BE2C (cell line): Measurements from ENCODE around the gene OBP2A.
"Not testable (repeated sequence)": the region's sequence is repeated elsewhere in the genome, so short reads cannot be mapped to it uniquely, and the experiment has no call there.

Experiments
- DNase-seq: peaks from one replicate; pipeline ENCODE4 v3.0.0-alpha.2; 2020
- H3K27me3 ChIP-seq: fragments of 250-450 bp; sonication (Bioruptor Pico); 2 replicates; pipeline ENCODE4 v1.5.1; 2020; ENCODE audit warnings: mild to moderate bottlenecking
- H3K36me3 ChIP-seq: fragments of 250-450 bp; sonication (Bioruptor Pico); 2 replicates; pipeline ENCODE4 v1.5.1; 2020; ENCODE audit warnings: mild to moderate bottlenecking
- H3K4me1 ChIP-seq: fragments of 250-450 bp; sonication (Bioruptor Pico); 2 replicates; pipeline ENCODE4 v1.5.1; 2020
- H3K4me3 ChIP-seq: 2 replicates; pipeline ENCODE4 v1.5.1; 2011; ENCODE audit warnings: low read depth, low read length
- H3K9me3 ChIP-seq: fragments of 250-450 bp; sonication (Bioruptor Pico); 2 replicates; pipeline ENCODE4 v1.5.1; 2020
- CTCF ChIP-seq: IDR thresholded peaks from 2 replicates; pipeline ENCODE4 v1.5.1; 2012; ENCODE audit warnings: mild to moderate bottlenecking, low read depth, low read length

The OBP2A gene

DNA sequence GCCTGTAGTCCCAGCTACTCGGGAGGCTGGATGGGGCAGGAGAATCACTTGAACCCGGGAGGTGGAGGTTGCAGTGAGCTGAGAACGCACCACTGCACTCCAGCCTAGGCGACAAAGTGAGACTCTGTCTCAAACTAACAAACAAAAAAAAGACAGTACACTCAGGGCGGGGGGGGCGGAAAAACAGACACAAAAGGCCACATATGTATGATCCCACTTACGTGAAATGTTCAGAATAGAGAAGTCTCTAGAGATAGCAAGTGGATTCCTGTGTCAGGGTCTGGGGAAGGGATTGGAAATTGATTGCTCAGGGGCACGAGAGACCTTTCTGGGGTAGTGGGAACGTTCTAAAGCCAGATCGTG, 33.7 kb upstream of the OBP2A start:
- Histone ChIP-seq H3K36me3 (no peaks in the 10 kb centered on the region), H3K4me1 (no peaks in the 10 kb centered on the region), H3K4me3 (no peak overlapping the region), H3K9me3 (no peaks in the 10 kb centered on the region), H3K27me3 (no peaks in the 10 kb centered on the region)
- TF ChIP-seq CTCF = no peak
- no peak for DNase-seq

- no peaks in the 10 kb centered on the region for H3K27me3 ChIP-seq
- TF ChIP-seq CTCF = no peak
Measured at GRCh38 chr9:135512904-135513303, 33.0 kb upstream of the OBP2A start.

GRCh38 chr9:135513351-135513846, 32.5 kb upstream of the OBP2A start:
- no peaks in the 10 kb centered on the region for H3K36me3 ChIP-seq
- H3K27me3 ChIP-seq = no peaks in the 10 kb centered on the region
- H3K9me3 ChIP-seq = no peaks in the 10 kb centered on the region
- no peak for DNase-seq
- H3K4me3 ChIP-seq = no peak overlapping the region
- H3K4me1 ChIP-seq = no peaks in the 10 kb centered on the region
- no peak for TF ChIP-seq CTCF

More at GRCh38 chr9:135512904-135513303, 33.0 kb upstream of the OBP2A start:
- no peak overlapping the region for H3K4me3 ChIP-seq
- DNase-seq = no peak
- no peaks in the 10 kb centered on the region for H3K4me1 ChIP-seq
- no peaks in the 10 kb centered on the region for H3K36me3 ChIP-seq
- no peaks in the 10 kb centered on the region for H3K9me3 ChIP-seq

- not testable (repeated sequence) for H3K4me1 ChIP-seq, H3K27me3 ChIP-seq, DNase-seq, H3K9me3 ChIP-seq, H3K36me3 ChIP-seq, H3K4me3 ChIP-seq
Measured at GRCh38 chr9:135513906-135514305, 32.0 kb upstream of the OBP2A start.

- Histone ChIP-seq H3K9me3 (no peaks in the 10 kb centered on the region), H3K27me3 (no peaks in the 10 kb centered on the region), H3K4me1 (no peaks in the 10 kb centered on the region), H3K36me3 (no peaks in the 10 kb centered on the region), H3K4me3 (no peak overlapping the region)
- DNase-seq = no peak
- no peak for TF ChIP-seq CTCF
Measured at GRCh38 chr9:135514342-135515082, 31.4 kb upstream of the OBP2A start.

DNA sequence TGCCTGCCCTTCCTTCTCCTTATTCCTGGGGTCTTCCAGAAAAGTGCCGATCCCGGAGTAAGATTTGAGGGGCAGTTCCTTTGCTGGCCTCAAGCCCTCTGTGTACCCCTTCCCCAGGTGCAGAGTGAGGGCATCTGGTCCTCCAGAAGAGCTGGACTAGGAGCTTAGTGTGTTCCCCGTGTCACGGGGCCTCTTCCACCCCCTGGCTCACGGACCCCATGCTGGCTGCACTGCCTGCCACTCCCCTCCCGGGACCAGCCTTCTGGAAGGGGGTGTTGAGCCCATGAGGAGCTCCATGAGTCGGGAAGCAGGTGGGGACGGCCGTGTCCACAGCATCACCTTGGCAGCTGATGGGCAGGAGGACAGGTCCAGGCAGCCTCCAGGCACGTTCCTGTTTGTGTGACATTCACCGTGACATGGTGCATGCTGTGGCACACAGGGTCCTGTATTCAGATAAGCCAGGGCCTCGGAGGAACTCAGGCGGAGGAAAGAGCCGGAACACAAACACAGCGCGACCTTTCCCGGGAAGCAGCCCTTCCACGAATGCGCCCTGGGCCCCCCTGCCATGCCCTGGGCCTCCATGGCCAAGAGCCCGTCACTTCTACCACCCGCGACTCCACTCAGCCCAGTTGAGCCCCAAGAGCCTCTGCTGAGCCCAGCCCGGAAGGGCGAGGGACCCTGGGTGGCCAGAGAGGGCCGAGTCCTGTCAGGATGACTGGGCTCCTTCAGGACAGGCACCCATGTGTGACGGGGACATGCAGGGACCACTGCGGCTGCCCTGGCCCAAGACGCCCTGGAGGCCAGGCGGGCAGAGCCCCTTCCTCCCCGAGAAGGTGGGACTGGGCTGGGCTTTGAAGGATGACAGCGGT, 30.6 kb upstream of the OBP2A start:
- TF ChIP-seq CTCF = no peak
- Histone ChIP-seq H3K27me3 (no peaks in the 10 kb centered on the region), H3K36me3 (no peaks in the 10 kb centered on the region), H3K4me3 (no peak overlapping the region), H3K4me1 (no peaks in the 10 kb centered on the region), H3K9me3 (no peaks in the 10 kb centered on the region)
- DNase-seq = no peak
